Measurements from ENCODE around the gene S100Z.

Gene S100Z

DNA sequence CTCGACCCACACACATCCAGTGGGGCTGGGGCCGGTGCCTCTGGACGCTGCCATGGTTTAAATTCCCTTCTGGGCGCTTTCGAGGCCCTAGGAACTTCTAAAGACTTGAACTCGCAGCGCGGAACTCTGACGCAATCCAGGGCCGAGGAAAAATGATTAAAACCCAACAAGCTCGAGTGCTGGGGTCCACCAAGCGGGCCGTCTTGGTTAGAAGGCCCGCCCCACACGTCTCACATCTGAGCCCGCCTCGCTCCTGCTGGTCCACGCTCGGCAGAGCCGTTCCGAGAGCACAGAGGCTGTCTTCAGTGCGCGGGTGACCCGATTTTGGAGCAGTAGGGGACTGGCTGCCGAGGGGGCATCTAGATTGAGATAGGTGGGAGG, 104.6 kb downstream of the S100Z start:
- DNase-seq: no peak

DNA sequence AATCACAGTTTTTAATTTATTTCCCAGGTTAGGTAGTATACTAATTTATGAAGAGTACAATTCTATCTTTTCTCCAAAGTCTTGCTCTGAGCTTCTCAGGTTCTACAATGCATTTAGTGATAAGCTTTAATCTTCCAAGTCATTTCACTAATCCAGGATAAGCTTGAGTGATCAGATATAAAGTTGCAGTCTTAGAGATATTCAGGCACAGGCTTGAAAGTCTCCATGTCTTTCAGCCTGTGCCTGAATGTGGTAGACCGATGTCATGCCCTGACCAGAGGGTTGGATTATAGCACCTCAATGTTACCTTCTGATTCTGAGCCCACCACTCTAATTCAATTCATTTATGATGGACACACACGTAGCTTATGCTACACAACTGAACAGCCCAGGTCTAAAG, 106.2 kb downstream of the S100Z start:
- DNase-seq: no peak

DNA sequence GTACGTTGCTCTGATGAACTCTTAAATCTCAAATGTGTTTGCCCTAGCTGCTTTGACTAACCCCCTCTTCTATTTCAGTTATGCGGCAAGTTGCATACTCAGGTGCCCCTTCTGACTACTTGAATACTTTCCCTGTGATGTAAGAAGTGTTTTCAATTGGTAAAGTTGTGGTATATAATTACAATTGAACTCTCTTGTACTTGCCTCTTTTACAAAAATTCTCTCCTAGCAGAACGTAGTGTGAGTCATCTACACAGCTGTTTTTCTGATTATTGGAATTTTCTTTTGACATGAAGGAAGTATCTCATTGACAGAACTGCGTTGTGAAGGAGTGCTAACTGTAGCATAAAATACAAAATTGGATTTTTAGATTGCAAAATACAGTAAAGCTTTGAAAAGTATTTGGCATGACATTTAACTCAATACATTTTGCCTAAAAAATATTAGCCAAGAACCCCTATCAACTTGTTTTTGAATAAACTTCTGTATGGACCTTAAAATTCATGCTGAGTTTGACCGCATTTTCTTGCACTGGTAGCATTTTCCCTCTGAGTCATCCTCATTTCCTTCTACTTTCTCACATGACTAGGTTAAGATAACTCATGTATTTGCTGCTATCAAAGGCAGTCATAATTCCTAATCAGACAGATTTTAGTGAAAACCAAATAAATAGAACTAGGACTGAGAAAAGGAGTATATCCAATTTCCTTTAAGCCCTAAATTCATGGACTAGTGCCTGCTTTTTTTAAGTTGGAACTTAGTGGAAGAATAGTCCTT, 109.4 kb downstream of the S100Z start:
- no peak for DNase-seq

DNA sequence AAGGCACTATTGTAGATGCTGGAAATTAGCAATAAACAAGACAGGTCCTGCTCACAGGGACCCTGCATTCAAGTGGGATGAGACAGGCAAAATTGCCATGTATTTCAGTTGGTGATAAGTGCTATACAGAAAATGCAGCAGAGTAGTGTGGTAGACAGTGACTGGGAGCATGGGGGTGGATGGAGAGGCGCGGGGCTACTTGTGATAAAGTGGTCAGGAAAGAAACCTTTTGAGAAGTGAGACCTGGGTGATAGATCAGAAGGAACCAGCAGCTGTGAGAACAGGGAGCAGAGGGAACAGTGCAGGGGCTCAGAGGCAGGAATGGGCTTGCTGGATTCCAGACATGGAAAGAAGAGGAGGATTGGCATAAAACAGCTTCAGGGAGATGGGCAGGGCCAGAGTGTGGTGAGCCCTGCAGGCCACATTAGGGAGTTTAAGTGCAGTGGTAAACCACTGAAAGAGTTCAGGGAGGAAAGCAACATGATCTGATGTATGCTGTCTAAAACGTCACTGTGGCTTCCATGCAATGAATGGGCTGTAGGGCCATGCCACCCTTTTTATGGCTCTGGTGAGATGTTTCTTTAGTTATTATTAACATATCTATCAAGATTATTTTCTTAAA, 110.3 kb downstream of the S100Z start:
- no peak for DNase-seq

DNA sequence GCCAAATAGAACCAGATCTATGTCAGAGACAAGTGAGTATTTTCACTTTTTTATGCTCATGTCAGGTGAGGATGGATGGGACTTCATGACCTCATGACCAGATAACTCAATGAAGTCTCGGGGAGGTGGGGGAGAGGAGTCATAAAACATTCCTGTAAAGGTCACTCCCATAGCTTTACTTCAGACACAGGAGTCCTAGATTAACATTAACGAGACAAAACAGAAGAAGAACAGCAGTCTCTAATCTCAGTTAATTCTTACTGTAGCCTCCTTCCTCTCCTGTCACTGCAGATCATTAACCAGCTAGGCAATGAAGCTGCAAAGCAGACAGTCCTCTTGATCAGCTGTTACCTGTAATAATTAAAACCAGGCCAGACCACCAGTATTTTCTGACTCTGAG, 114.2 kb downstream of the S100Z start:
- no peak for DNase-seq
